Measurements from ENCODE around the gene RBM20. TPM values are rescaled to one million over a fixed set of nuclear protein-coding genes. Genes with fewer than 3 reads are reported as not detected.

The RBM20 gene
- total RNA-seq, 1 donor from 2014 or later: 1.0 TPM

DNA sequence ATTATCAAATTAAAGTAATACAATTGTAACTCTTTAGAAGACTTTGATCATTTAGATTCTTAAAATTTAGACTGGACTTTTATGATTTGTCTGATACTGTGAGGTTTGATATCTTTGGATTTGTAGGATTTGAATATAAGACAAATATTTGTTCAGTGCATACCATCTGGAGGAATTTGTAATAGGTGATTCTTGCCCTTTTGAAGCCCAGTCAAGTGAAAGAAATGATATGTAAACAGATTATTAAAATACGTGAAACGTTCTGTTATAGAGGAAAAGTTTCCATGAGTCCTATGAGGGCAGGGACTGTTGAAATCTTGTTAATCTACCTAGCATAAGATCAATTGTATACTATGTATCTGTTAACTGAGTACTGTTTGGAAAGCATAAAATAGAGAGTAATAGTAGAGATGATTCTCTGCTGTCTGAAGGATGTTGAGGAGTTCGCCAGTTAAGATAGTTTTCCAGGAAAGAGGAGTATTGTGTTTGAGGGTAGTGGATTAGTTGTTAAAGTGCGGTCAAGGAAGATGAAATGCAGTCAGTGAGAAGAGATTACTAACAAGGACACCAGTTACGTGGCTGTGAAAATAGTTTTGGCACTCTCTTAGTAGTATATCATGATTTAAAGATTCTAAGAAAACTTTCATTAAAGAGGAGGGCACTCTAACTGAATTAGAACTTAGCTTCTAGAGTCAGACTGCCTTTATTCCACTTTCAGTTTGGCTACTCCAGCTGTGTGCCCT is 242.0 kb downstream of the RBM20 start:
- Mint-ChIP-seq H3K27ac (ENCODE audit: unreplicated experiment) (no peak overlapping the region), H3K4me3 (ENCODE audit: unreplicated experiment) (no peak overlapping the region), H3K9me3 (ENCODE audit: unreplicated experiment) (no peaks in the 10 kb centered on the region), H3K36me3 (ENCODE audit: low read depth, unreplicated experiment) (no peaks in the 10 kb centered on the region), H3K27me3 (ENCODE audit: unreplicated experiment) (peaks cover under 1% of the 10 kb centered on the region), H3K4me1 (ENCODE audit: unreplicated experiment) (no peaks in the 10 kb centered on the region)
- TF ChIP-seq, protein P1, sequence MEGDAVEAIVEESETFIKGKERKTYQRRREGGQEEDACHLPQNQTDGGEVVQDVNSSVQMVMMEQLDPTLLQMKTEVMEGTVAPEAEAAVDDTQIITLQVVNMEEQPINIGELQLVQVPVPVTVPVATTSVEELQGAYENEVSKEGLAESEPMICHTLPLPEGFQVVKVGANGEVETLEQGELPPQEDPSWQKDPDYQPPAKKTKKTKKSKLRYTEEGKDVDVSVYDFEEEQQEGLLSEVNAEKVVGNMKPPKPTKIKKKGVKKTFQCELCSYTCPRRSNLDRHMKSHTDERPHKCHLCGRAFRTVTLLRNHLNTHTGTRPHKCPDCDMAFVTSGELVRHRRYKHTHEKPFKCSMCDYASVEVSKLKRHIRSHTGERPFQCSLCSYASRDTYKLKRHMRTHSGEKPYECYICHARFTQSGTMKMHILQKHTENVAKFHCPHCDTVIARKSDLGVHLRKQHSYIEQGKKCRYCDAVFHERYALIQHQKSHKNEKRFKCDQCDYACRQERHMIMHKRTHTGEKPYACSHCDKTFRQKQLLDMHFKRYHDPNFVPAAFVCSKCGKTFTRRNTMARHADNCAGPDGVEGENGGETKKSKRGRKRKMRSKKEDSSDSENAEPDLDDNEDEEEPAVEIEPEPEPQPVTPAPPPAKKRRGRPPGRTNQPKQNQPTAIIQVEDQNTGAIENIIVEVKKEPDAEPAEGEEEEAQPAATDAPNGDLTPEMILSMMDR (IDR thresholded peaks at IDR 0.05; ENCODE audit: unreplicated experiment): no peak
- no peak for DNase-seq (ENCODE audit: low spot score)

DNA sequence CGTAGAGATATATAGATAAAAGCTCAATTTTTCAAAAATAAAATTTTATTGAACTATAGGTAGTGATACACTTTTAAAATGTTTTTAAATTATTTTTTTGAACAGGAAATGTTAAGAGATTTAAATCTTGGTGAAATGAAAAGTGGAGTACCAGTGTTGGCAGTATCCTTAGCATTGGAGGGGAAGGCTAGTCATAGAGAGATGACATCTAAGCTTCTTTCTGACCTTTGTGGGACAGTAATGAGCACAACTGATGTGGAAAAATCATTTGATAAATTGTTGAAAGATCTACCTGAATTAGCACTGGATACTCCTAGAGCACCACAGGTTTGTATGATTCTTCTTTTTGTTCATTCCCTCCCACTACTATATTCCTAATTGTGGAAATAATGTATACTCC is 243.4 kb downstream of the RBM20 start:
- no peak overlapping the region for H3K4me3 Mint-ChIP-seq (ENCODE audit: unreplicated experiment)
- no peaks in the 10 kb centered on the region for H3K36me3 Mint-ChIP-seq (ENCODE audit: low read depth, unreplicated experiment)
- TF ChIP-seq, protein P1 (IDR thresholded peaks at IDR 0.05; ENCODE audit: unreplicated experiment): no peak
- H3K27ac Mint-ChIP-seq (ENCODE audit: unreplicated experiment): no peak overlapping the region
- no peaks in the 10 kb centered on the region for H3K27me3 Mint-ChIP-seq (ENCODE audit: unreplicated experiment)
- no peaks in the 10 kb centered on the region for H3K9me3 Mint-ChIP-seq (ENCODE audit: unreplicated experiment)
- no peak for DNase-seq (ENCODE audit: low spot score)
- H3K4me1 Mint-ChIP-seq (ENCODE audit: unreplicated experiment): no peaks in the 10 kb centered on the region

Other genes starting within 250 kb of the RBM20 start
- gene DUSP5, start 146.4 kb upstream of the RBM20 start, total RNA-seq (ENCODE audit: unreplicated experiment): 46.0 TPM
- gene SMC3, start 76.6 kb upstream of the RBM20 start, total RNA-seq (ENCODE audit: unreplicated experiment): 36.2 TPM
- gene PDCD4, start 227.6 kb downstream of the RBM20 start, total RNA-seq (ENCODE audit: unreplicated experiment): 50.4 TPM